BLaER1 treated with 17β-estradiol and CSF1 and Interleukin-3, amounts not matched to agents 10 nM and 100 nM (cell line): ENCODE measurements around the gene COPE.

Source experiments
- H3K27ac ChIP-seq, 11 experiments: shearing (Covaris generic); formaldehyde crosslinking; 2 replicates each; pipeline ENCODE4 v1.8.1; 2022
- H3K27me3 ChIP-seq, 11 experiments: shearing (Covaris generic); formaldehyde crosslinking; 2 replicates each; pipeline ENCODE4 v1.8.1; 2022
- H3K36me3 ChIP-seq, 11 experiments: shearing (Covaris generic); formaldehyde crosslinking; 2 replicates each; pipeline ENCODE4 v1.8.1; 2022
- H3K4me1 ChIP-seq, 10 experiments: shearing (Covaris generic); formaldehyde crosslinking; 2 replicates each; pipeline ENCODE4 v1.8.1; 2022
- H3K4me2 ChIP-seq, 11 experiments: shearing (Covaris generic); formaldehyde crosslinking; 2 replicates each; pipeline ENCODE4 v1.8.1; 2022
- H3K4me3 ChIP-seq, 10 experiments: shearing (Covaris generic); formaldehyde crosslinking; 2 replicates each; pipeline ENCODE4 v1.8.1; 2022
- H3K9ac ChIP-seq, 11 experiments: shearing (Covaris generic); formaldehyde crosslinking; 2 replicates each; pipeline ENCODE4 v1.8.1; 2022
- H3K9me3 ChIP-seq, 11 experiments: shearing (Covaris generic); formaldehyde crosslinking; replicated peaks in 1 of 11; 2 replicates each; pipeline ENCODE4 v1.8.1; 2022
- H4K20me1 ChIP-seq, 11 experiments: shearing (Covaris generic); formaldehyde crosslinking; 2 replicates each; pipeline ENCODE4 v1.8.1; 2022
- Cebpa-rat ChIP-seq, 11 experiments: shearing (Covaris generic); IDR thresholded peaks; 2 replicates each; pipeline ENCODE4 v1.8.1; 2022

COPE gene

GRCh38 chr19:18853755-18854427, 65.3 kb downstream of the COPE start:
- H3K9ac ChIP-seq: 0 out of 22 replicates have a peak overlapping the region, but pooled peaks of 1 of the 11 experiments have one; percentile 18
- peaks cover 19 to 32% (median 24%) of the 10 kb centered on the region in 10 experiments for H3K4me1 ChIP-seq
- H3K4me2 ChIP-seq: no peak overlapping the region
- H3K36me3 ChIP-seq: peaks cover 92 to 100% (median 98%) of the 10 kb centered on the region in 11 experiments
- TF ChIP-seq Cebpa-rat (IDR thresholded peaks at IDR 0.05): no peak
- no peak overlapping the region for H3K4me3 ChIP-seq
- no peaks in the 10 kb centered on the region for H3K27me3 ChIP-seq
- H3K9me3 ChIP-seq: no peaks in the 10 kb centered on the region
- no peak overlapping the region for H3K27ac ChIP-seq
- H4K20me1 ChIP-seq: peaks cover 94 to 98% (median 97%) of the 10 kb centered on the region in 11 experiments; a peak in 21 of 22 replicates

- Histone ChIP-seq H3K4me1 (peaks cover 25 to 36% (median 30%) of the 10 kb centered on the region in 10 experiments), H3K27me3 (no peaks in the 10 kb centered on the region), H3K36me3 (peaks cover 84 to 97% (median 95%) of the 10 kb centered on the region in 11 experiments), H3K9ac (no peak overlapping the region), H3K9me3 (no peaks in the 10 kb centered on the region), H4K20me1 (peaks cover 94 to 98% (median 98%) of the 10 kb centered on the region in 11 experiments; a peak in 21 of 22 replicates), H3K4me3 (no peak overlapping the region), H3K27ac (no peak overlapping the region), H3K4me2 (no peak overlapping the region)
- no peak for TF ChIP-seq Cebpa-rat (IDR thresholded peaks at IDR 0.05)
Observed at GRCh38 chr19:18852648-18853047, 66.5 kb downstream of the COPE start.

GRCh38 chr19:18851673-18852325, 67.4 kb downstream of the COPE start:
- H3K4me2 ChIP-seq: no peak overlapping the region
- no peaks in the 10 kb centered on the region for H3K9me3 ChIP-seq
- H3K4me1 ChIP-seq: peaks cover 33 to 44% (median 39%) of the 10 kb centered on the region in 10 experiments
- H3K27me3 ChIP-seq: no peaks in the 10 kb centered on the region
- H3K27ac ChIP-seq: no peak overlapping the region
- H3K36me3 ChIP-seq: peaks cover 78 to 94% (median 88%) of the 10 kb centered on the region in 11 experiments
- H3K9ac ChIP-seq: peak overlapping the region in 3 of 11 experiments; percentile 15 to 74 (median 72); a peak in 2 of 22 replicates
- peaks cover 94 to 98% (median 98%) of the 10 kb centered on the region in 11 experiments for H4K20me1 ChIP-seq
- H3K4me3 ChIP-seq: no peak overlapping the region
- TF ChIP-seq Cebpa-rat (IDR thresholded peaks at IDR 0.05): no peak

- peak overlapping the region in 3 of 11 experiments; percentile 91 to 99 (median 98); a peak in 6 of 22 replicates for H3K4me2 ChIP-seq
- H3K27ac ChIP-seq: peak overlapping the region in 5 of 11 experiments; percentile 62 to 71 (median 64); a peak in 6 of 22 replicates
- peaks cover 94 to 98% (median 98%) of the 10 kb centered on the region in 11 experiments for H4K20me1 ChIP-seq
- H3K9ac ChIP-seq: peak overlapping the region in 5 of 11 experiments; percentile 24 to 74 (median 48); a peak in 7 of 22 replicates
- H3K4me3 ChIP-seq: no peak overlapping the region
- peaks cover 44 to 55% (median 49%) of the 10 kb centered on the region in 10 experiments for H3K4me1 ChIP-seq
- H3K36me3 ChIP-seq: peaks cover 75 to 94% (median 84%) of the 10 kb centered on the region in 11 experiments
- TF ChIP-seq Cebpa-rat (IDR thresholded peaks at IDR 0.05): no peak
- no peaks in the 10 kb centered on the region for H3K9me3 ChIP-seq
- no peaks in the 10 kb centered on the region for H3K27me3 ChIP-seq
Observed at GRCh38 chr19:18850471-18851375, 68.5 kb downstream of the COPE start.

- Histone ChIP-seq H4K20me1 (peaks cover 94 to 98% (median 98%) of the 10 kb centered on the region in 11 experiments), H3K4me3 (peak overlapping the region in 1 of 10 experiments; percentile 49; a peak in 2 of 20 replicates), H3K9me3 (no peaks in the 10 kb centered on the region), H3K27me3 (no peaks in the 10 kb centered on the region), H3K4me2 (peak overlapping the region; percentile 80 to 99 (median 91)), H3K9ac (peak overlapping the region; percentile 26 to 74 (median 60); a peak in 20 of 22 replicates), H3K36me3 (peaks cover 69 to 94% (median 81%) of the 10 kb centered on the region in 11 experiments), H3K4me1 (peaks cover 52 to 63% (median 57%) of the 10 kb centered on the region in 10 experiments), H3K27ac (peak overlapping the region in 8 of 11 experiments; percentile 40 to 71 (median 62); a peak in 15 of 22 replicates)
- no peak for TF ChIP-seq Cebpa-rat (IDR thresholded peaks at IDR 0.05)
Observed at GRCh38 chr19:18849838-18850400, 69.3 kb downstream of the COPE start.
